H1 (cell line): ENCODE results near the gene ITPKB.

ENCODE experiments used
- CHD2 ChIP-seq: IDR thresholded peaks from 2 replicates; pipeline ENCODE4 v1.6.1; 2012; ENCODE audit warnings: low read length, improper control_type of control experiment
- CTCF ChIP-seq, 3 experiments: IDR thresholded peaks; 1 replicate in 2 of 3; 2 replicates in 1 of 3; pipeline versions ENCODE4 v1.5.1 to v1.6.1; 2011; ENCODE audit warnings: low read length in 3 of 3, mild to moderate bottlenecking in 3 of 3, inconsistent platforms in 2 of 3, low read depth in 1 of 3, moderate library complexity in 1 of 3; ENCODE audit not compliant: insufficient read depth in 1 of 3; ENCODE audit errors: control extremely low read depth in 1 of 3
- EZH2 ChIP-seq: fragments of 200-600 bp; sonication (generic); IDR thresholded peaks from 2 replicates; pipeline ENCODE4 v1.7.1; 2012; ENCODE audit warnings: low read depth, mild to moderate bottlenecking, moderate library complexity, low read length, inconsistent platforms; ENCODE audit not compliant: severe bottlenecking
- POLR2A ChIP-seq, 2 experiments: IDR thresholded peaks; 1 replicate in 1 of 2; 2 replicates in 1 of 2; pipeline ENCODE4 v1.6.1; 2011; ENCODE audit warnings: low read depth in 2 of 2, low read length in 2 of 2, mild to moderate bottlenecking in 2 of 2; ENCODE audit errors: control extremely low read depth in 1 of 2
- RBBP5 ChIP-seq: IDR thresholded peaks from 2 replicates; pipeline ENCODE4 v1.7.1; 2012; ENCODE audit warnings: low read depth, mild to moderate bottlenecking, inconsistent platforms, low read length, moderate library complexity, borderline replicate concordance
- RFX5 ChIP-seq: IDR thresholded peaks from 2 replicates; pipeline ENCODE4 v1.6.1; 2011; ENCODE audit warnings: low read depth, low read length, improper control_type of control experiment, borderline replicate concordance
- TAF1 ChIP-seq: IDR thresholded peaks from 2 replicates; pipeline ENCODE4 v1.6.1; 2011; ENCODE audit warnings: mild to moderate bottlenecking, low read depth, low read length

GRCh38 chr1:226687426-226687825, 51.7 kb downstream of the ITPKB start:
- no peak for TF ChIP-seq RFX5
- no peak for TF ChIP-seq RBBP5
- TF ChIP-seq CTCF (IDR thresholded peaks at IDR 0.05; ENCODE audit: control extremely low read depth in 1 of 3, insufficient read depth in 1 of 3, low read depth in 1 of 3, low read length in 3 of 3): peak in 1 of 3 experiments; percentile 24; a peak in 1 of 4 replicates
- no peak for TF ChIP-seq CHD2
- TF ChIP-seq TAF1: no peak
- no peak for TF ChIP-seq EZH2
- no peak for TF ChIP-seq POLR2A (IDR thresholded peaks at IDR 0.05; ENCODE audit: control extremely low read depth in 1 of 2, low read depth in 2 of 2, low read length in 2 of 2)
